Measurements from ENCODE around the gene POMT2.
"Not testable (repeated sequence)": the region's sequence is repeated elsewhere in the genome, so short reads cannot be mapped to it uniquely, and the experiment has no call there.

POMT2 gene, protein sequence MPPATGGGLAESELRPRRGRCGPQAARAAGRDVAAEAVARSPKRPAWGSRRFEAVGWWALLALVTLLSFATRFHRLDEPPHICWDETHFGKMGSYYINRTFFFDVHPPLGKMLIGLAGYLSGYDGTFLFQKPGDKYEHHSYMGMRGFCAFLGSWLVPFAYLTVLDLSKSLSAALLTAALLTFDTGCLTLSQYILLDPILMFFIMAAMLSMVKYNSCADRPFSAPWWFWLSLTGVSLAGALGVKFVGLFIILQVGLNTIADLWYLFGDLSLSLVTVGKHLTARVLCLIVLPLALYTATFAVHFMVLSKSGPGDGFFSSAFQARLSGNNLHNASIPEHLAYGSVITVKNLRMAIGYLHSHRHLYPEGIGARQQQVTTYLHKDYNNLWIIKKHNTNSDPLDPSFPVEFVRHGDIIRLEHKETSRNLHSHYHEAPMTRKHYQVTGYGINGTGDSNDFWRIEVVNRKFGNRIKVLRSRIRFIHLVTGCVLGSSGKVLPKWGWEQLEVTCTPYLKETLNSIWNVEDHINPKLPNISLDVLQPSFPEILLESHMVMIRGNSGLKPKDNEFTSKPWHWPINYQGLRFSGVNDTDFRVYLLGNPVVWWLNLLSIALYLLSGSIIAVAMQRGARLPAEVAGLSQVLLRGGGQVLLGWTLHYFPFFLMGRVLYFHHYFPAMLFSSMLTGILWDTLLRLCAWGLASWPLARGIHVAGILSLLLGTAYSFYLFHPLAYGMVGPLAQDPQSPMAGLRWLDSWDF

DNA sequence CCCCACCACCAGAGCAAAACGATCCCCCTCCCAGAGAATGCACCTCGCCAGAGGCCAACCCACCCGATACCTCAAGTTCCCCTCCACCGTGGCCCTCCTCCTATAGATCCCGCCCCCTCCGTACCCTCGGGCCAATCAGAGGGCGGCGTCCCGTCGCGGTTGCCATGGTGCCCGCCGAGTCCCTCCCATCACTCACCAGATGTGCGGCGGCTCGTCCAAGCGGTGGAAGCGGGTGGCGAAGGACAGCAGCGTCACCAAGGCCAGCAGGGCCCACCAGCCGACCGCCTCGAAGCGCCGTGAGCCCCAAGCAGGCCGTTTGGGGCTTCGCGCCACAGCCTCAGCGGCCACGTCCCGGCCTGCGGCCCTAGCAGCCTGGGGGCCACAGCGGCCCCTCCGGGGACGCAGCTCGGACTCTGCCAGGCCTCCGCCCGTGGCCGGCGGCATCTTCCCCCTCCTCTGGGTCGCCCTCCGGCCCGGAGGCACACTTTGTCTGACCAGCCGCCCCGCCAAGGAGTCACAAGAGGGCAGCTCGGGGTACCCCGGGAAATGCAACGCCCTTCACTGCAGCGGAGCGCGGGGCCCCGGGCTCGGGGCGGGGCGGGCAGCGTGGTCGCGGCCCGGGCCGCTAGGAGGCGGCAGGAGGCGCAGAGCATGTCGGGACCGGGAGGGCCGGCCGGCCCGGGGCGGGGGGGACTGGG lies at the start of gene POMT2:
TSS of gene POMT2 (minus strand) at position 646 of the 698 bp plus-strand sequence. CDS start at position 444, 202 bp downstream.
- no peak for DNase-seq (ENCODE audit: low read depth)

DNA sequence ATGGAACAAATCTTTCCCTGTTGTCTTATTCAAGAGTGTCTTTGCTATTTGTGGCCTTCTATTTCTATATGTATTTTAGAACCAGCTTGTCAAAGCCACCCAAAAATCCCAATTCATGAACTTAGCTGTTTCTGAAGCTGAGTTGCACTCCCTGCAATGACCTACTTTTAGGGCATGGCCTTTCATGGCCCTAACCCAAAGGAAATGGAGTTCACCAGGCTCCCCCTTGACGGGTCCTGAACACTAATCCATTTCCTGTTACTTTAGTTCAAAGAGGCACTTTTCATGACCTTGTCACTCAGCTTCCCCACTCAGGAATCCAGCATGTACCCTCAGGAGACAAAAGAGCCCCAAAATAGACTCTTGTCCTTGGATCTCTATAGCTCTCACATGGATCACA lies 48.6 kb upstream of the POMT2 start:
- DNase-seq (ENCODE audit: low read depth): no peak

DNA sequence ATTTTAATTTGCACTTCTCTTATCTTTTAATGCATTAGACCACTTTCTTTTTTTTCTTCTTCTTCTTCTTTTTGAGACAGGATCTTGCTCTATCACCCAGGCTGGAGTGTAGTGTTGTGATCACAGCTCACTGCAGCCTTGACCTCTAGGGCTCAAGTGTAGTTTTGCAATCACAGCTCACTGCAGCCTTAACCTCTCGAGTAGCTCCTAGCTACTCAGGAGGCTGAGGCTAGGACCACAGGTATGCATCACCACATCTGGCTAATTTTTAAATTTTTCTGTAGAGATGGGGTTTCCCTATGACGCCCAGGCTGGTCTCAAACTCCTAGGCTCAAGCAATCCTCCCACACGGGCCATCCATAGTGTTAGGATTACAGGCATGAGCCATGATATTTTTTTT lies 43.5 kb upstream of the POMT2 start:
- DNase-seq (ENCODE audit: low read depth): no peak

DNA sequence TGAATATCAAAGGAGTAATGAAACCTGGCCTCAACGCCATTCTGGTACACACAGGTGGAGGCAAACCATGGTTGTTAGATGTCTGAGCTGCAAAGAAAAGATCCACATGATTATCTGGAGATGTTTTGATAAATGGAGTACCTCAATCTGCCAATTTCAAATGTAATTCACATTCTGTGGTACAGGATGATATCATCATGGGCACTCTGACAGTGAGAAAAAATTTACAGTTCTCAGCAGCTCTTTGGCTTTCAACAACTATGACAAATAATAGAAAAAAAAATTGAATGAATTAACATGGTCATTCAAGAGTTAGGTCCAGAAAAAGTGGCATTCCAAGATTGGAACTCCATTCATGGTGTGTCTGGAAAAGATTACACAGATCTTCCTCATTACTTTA lies 38.9 kb upstream of the POMT2 start:
- no peak for DNase-seq (ENCODE audit: low read depth)

DNA sequence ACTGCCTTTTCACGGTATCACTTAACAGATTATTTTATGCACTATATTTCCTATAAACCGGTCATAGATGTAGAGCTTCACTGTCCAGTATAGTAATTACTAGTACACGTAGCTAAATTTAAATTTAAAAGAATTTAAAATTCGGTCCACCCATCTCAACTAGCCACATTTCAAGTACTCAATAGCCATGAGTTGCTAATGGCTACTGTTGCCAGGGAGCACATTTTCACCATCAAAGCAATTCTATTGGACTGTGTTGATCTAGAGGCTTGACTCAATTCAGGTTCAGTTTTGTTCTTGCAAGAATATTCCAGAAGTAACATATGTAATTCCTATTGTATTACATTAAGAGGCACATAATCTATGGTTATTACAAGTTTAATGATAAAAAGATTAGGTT lies 36.2 kb upstream of the POMT2 start:
- no peak for DNase-seq (ENCODE audit: low read depth)

DNA sequence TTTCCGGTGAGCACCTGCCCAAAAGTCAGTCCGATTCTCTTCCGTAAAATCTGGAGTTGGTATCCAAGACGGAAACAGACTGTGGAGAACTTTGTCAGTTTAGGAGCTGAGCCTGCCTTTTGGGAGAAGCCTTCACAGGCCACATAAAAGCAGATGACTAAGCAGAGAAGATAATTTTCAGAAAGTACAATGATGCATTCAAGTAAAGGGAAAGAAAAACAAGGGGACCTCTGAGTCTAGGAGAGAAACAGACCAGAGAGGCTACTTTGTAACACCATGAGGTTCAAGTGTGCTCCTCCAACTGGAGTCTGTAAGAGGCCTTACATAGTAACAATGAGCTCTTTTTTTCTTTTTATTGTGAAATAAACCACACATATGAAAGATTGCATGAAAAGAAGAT lies 35.1 kb upstream of the POMT2 start:
- no peak for DNase-seq (ENCODE audit: low read depth)

DNA sequence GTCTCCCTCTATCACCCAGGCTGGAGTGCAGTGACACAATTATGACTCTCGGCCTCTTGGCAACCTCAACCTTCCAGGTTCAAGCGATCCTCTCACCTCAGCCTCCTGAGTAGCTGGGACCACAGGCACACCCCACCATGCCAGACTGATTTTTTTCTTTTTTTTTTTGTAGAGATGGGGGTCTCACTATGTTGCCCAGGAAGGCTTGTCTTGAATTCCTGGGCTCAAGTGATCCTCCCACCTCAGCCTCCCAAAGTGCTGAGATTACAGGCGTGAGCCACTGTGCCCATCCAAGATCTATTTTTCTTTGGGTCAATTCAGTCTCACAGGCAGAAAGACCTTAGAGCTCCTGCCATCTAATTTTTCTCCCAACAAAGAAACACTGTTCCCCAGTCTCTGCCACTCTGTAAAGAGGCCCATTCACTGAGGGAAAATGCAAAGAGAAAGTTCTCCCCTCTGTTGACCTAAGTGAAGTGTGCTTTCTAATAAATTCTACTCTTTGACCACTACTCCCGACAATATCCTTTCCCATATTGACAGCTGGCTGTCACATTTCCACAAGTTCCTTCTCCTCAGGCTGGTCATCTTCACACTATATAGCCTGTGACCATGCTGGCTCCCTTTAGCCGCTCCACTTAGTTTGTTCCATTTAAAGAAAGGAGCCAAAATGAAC lies 32.9 kb upstream of the POMT2 start:
- DNase-seq (ENCODE audit: low read depth): no peak

DNA sequence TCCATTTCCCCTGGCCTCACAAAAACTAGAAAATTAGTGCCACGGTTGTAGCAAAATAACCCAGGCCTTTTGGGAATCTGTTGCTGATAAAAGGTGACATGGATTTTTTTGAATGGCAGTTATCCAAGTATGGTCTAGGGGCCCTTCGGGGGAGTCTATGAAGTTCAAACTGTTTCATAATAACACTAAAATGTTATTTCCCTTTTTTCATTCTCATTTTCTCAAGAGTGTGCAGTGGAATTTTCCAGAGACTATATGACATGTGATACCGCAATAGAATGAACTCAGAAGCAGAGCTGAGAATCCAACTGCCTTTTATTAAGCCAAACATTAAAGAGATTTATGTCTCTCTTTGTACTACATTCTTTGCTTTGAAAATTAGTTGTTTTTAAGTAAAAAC lies 27.1 kb upstream of the POMT2 start:
- DNase-seq (ENCODE audit: low read depth): no peak

DNA sequence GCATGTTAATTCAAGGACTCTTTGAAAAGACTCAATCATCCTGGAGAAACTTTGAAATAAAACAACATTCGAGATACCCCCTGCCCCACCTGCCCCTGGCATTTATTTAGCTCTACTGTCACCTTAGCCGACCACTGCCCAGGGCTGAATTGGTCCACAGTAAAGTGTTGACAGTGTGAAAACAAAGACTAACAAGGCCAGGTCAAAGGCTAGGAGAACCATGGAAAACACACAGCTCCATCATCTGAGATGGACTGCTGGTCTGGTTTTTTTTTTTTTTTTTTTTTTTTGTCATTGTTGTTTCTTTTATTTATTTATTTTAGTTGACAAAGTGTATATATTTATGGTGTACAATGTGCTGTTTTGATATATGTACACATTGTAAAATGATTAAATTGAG lies 25.8 kb upstream of the POMT2 start:
- no peak for DNase-seq (ENCODE audit: low read depth)

DNA sequence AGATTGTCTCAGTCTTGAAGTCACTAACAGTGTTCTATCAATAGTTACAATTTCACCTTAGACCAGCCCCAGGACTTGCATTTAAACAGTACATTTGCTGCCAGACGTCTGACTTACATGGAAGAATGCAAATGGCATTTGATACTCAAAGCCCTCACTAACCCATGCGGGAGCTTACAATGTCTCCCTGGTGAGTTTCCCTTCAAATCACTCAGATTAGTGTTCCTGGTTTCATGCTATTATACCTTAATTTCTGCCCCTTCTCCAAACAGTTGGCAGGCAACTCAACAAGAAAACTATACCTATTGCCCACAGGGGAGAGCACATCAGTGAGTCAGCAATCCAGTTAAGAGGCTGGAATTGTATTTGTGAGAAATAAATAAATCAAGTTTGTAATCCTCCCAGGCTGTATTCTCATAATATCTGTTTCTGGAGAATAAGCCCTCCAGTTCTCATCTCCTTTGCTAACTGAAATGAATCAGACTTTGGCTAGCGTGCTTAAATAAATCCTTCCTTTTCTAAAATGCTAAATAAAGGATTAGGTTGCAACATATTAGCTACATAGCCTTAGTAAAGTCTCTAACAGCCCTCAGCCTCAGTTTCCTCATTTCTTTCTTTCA lies 23.8 kb upstream of the POMT2 start:
- DNase-seq (ENCODE audit: low read depth): no peak

DNA sequence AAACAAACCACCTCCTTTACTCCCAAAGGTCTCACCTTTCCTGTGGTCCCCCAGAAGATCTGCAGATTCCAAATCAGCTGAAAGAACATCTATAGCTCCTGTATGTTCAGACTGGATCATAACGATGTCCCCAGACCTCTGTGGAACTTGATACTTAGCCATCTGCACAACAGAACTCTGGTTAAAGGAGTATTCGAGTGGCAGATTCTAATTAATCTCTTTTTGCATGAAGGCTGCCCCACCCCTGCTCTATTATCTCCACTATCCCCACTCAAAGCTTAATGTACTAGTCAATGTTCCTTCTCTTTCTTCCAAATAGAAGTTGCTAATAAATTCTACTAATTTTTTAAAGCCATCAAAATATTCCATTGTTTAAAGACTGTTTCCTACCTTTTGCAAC lies 23.0 kb upstream of the POMT2 start:
- no peak for DNase-seq (ENCODE audit: low read depth)

DNA sequence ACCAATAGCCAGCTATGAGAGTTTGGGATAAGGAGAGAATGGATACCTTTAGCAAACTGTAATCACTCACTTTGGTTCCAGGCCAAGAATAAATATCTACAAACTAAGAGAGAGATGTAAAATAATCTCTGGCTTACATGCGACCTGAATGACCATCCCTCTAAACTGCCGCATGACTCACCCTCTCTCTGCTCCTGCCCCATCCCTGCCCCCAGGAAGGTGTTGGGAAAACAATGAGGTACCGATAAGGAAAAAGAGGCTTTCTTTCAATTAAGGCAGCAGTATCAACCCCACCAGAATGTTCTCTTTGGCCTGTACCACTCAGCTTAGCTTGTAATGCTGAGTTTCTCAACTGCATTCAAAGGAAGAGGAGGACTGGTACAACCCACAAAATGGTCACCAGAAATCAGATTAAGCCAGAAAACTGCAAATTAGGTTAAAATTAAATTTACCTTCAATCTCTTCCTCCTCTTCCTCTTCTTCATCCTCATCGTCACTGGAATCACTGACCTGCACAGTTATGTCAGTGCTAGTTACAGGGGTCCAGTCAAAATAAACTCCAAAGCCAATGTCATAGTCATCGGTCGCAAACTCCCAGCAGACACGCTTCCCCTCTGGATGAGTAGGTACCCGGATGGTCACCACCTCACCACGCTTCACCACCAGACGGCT lies 22.2 kb upstream of the POMT2 start:
- no peak for DNase-seq (ENCODE audit: low read depth)

DNA sequence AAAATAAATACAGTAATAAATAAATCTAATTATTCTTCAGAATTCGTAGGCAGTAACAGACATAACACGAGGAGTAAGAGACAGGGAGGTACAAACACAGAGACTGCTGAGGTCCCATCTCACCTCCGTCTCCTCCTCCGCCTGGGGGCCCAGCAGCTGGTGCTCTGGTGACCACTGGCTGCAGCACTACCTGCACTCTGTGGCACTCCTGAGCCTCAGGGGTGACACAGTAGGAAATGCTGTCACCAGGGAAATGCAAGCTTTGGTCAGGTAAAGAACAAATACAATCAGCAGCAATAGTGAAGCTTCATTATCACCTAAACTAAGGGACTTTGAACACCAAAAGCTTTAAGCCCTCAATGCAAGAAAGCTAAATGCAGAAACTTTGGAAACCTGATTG lies 19.7 kb upstream of the POMT2 start:
- DNase-seq (ENCODE audit: low read depth): no peak

DNA sequence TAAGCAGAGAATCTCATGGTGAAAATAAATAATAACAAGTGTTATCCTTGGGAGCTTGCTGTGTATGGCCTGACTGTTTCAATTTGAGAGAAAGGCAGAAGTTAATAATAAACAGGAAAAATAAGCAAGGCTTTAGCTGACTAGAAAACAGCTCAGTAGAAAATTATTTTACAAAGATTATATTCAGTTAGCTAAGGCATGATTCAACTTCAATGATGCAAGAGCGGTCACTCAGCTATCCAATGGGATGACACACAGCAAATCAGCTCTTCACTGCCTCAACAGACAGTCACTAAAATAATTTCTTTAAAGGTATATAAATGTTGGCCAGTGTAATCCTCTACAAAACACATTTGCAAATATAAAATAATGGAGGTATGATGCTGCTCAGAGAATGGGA lies 18.7 kb upstream of the POMT2 start:
- peak; percentile 22 for DNase-seq (ENCODE audit: low read depth)

DNA sequence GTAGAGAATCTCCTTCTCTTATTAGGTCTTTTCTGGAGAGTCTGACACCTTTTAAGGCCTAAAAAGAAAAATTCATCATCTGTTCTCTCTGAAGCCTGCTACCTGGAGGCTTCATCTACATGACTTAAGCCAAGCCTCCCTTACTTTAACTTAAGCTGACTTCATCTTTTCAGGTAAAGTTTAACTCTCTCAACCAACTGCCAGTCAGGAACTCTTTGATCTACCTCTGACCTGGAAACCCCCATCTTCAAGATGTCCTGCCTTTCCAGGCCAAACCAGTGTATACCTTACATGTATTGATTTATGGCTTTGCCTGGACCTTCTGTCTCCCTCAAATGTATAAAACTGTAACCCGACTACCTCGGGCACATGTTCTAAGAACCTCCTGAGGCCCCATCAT lies 17.6 kb upstream of the POMT2 start:
- DNase-seq (ENCODE audit: low read depth): no peak

DNA sequence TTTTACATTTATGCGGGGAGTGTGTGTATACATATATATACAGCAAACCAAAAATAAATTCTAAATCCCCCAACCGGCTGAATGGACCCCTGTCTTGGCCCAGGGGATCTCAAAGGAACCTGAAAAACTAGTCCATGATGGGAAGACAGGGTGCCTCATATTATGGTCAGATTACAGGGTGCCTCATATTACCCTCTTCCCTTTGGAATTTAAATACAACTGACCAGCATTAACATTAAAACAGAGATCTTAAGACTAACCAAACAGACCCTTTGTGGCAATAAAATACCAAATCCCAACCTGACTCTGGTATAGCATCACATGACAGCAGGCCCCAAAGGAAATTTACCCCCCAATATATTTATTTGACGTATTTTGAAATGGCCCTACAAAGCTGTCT lies 17.2 kb upstream of the POMT2 start:
- DNase-seq (ENCODE audit: low read depth): no peak

DNA sequence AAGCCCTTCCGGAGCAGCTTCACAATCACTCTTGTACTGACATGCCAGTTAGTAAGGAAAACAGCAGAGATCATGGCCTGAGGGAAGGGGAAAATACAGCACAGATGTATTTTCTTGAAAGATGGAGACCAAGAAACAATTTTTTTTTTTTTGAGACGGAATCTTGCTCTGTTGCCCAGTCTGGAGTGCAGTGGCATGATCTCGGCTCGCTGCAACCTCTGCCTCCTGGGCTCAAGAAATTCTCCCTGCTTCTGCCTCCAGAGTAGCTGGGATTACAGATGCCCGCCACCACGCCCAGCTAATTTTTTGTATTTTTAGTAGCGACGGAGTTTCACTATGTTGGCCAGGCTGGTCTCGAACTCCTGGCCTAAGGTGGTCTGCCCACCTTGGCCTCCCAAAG lies 16.6 kb upstream of the POMT2 start:
- DNase-seq (ENCODE audit: low read depth): not testable (repeated sequence)

DNA sequence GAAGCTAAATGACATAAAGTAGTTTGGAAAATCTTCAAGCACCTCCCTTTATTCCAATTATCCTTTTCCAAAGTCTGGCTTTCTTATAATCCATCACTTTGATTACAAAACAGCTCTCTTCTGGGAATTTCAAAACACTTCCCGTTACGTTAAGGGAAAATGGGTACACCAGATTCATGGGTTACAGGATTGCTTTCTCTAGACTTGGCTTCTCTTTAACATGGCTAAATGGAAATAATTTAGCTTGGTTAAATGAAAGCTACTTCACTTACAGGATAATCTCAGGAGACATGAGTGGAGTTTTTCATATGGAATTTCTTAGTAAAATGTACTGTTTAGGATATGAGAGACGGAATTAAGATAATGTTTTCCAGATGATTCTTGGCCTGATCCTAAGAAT lies 14.9 kb upstream of the POMT2 start:
- no peak for DNase-seq (ENCODE audit: low read depth)

DNA sequence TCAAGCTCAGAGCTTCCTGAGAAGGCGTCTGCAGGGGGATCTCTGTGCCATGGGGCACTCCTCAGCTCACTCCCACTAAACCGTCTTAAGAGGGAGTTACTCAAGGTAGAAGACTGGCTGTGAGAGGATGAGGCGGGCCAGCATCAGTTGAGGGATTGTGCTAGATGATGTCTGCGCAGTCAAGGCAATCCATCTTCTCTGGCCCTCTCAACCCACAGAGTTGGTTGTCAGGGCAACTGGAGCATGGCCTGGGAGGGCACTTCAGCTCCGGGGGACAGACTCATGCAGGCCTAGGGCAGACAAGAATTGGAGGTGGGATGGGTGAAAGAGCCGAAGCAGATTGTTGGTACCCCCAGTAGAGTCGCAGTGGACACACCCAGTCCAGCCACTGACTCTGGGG lies 9.2 kb upstream of the POMT2 start:
- no peak for DNase-seq (ENCODE audit: low read depth)

DNA sequence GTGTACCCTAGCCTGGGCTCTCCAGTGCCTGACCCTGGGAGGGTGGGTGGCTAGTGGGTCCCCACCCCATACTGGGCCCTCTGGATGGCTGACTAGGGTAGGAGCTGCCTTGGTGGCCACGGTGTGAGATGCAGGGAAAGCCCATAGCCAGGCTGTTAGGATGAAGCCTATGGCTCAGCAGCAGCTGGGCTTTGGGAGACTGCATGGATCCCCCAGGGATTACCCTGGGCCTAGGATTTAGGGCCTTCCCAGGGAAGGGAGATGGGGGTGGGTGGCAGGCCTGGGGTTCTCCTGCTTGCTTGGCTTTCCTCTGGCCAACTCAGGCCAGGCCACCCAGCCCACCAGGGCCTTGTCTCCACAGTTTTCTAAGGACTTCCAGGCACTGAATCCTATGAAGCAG lies 6.4 kb upstream of the POMT2 start:
- no peak for DNase-seq (ENCODE audit: low read depth)

DNA sequence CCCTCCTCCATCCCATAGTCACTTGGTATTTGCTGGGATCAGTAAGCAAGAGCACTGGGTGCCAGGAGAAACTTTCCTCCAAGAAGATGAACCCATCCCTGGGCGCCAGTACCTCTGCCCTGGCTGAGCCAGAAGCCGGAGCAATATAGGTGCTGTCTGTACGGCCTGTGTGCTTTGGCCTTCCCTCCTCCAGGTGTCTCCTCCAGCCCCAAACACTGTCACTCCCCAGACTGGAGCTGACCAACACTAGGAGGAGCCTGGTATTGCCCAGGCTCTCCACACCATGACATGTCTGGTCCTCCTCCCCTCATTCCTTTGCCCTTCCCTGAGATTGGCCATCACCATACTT lies 5.0 kb upstream of the POMT2 start:
- no peak for DNase-seq (ENCODE audit: low read depth)
